ENCODE measurements around the gene FGGY.

Gene FGGY

GRCh38 chr1:59761443-59761842 is 464.5 kb downstream of the FGGY start:
- DNase-seq (ENCODE audit: low spot score) (no peak), ATAC-seq (ENCODE audit: low read depth) (peak; percentile 79)
- H3K9me3 ChIP-seq (ENCODE audit: severe bottlenecking), result no peaks in the 10 kb centered on the region
- TF ChIP-seq CTCF (IDR thresholded peaks at IDR 0.05; ENCODE audit: poor library complexity, severe bottlenecking), result no peak
- H3K4me3 ChIP-seq (ENCODE audit: severe bottlenecking), result no peak overlapping the region
- H3K27me3 ChIP-seq (ENCODE audit: insufficient read depth, poor library complexity, severe bottlenecking), result no peaks in the 10 kb centered on the region
- peaks cover 14% of the 10 kb centered on the region for H3K4me1 ChIP-seq (ENCODE audit: insufficient read depth, poor library complexity, severe bottlenecking)
- H3K36me3 ChIP-seq (ENCODE audit: low read depth), result no peaks in the 10 kb centered on the region
- peak overlapping the region; percentile 10 for H3K27ac ChIP-seq (ENCODE audit: poor library complexity, severe bottlenecking)

- Histone ChIP-seq H3K4me1 (ENCODE audit: insufficient read depth, poor library complexity, severe bottlenecking) (peaks cover 21% of the 10 kb centered on the region), H3K9me3 (ENCODE audit: severe bottlenecking) (no peaks in the 10 kb centered on the region), H3K27ac (ENCODE audit: poor library complexity, severe bottlenecking) (no peak overlapping the region), H3K36me3 (ENCODE audit: low read depth) (no peaks in the 10 kb centered on the region), H3K27me3 (ENCODE audit: insufficient read depth, poor library complexity, severe bottlenecking) (no peaks in the 10 kb centered on the region), H3K4me3 (ENCODE audit: severe bottlenecking) (no peak overlapping the region)
- no peak for DNase-seq (ENCODE audit: low spot score)
- TF ChIP-seq CTCF (IDR thresholded peaks at IDR 0.05; ENCODE audit: poor library complexity, severe bottlenecking), result no peak
- ATAC-seq (ENCODE audit: low read depth), result no peak
Observed at GRCh38 chr1:59763418-59763817, 466.5 kb downstream of the FGGY start.

GRCh38 chr1:59765011-59765730 is 468.3 kb downstream of the FGGY start:
- no peak overlapping the region for H3K4me3 ChIP-seq (ENCODE audit: severe bottlenecking)
- ATAC-seq (ENCODE audit: low read depth) (peak; percentile 80), DNase-seq (ENCODE audit: low spot score) (peak; percentile 62)
- no peaks in the 10 kb centered on the region for H3K36me3 ChIP-seq (ENCODE audit: low read depth)
- no peaks in the 10 kb centered on the region for H3K27me3 ChIP-seq (ENCODE audit: insufficient read depth, poor library complexity, severe bottlenecking)
- no peak for TF ChIP-seq CTCF (IDR thresholded peaks at IDR 0.05; ENCODE audit: poor library complexity, severe bottlenecking)
- peaks cover 19% of the 10 kb centered on the region for H3K4me1 ChIP-seq (ENCODE audit: insufficient read depth, poor library complexity, severe bottlenecking)
- peak overlapping the region; percentile 20 for H3K27ac ChIP-seq (ENCODE audit: poor library complexity, severe bottlenecking)
- no peaks in the 10 kb centered on the region for H3K9me3 ChIP-seq (ENCODE audit: severe bottlenecking)

- Histone ChIP-seq H3K9me3 (ENCODE audit: severe bottlenecking) (no peaks in the 10 kb centered on the region), H3K27ac (ENCODE audit: poor library complexity, severe bottlenecking) (no peak overlapping the region), H3K4me1 (ENCODE audit: insufficient read depth, poor library complexity, severe bottlenecking) (peaks cover 15% of the 10 kb centered on the region), H3K4me3 (ENCODE audit: severe bottlenecking) (no peak overlapping the region), H3K36me3 (ENCODE audit: low read depth) (no peaks in the 10 kb centered on the region), H3K27me3 (ENCODE audit: insufficient read depth, poor library complexity, severe bottlenecking) (no peaks in the 10 kb centered on the region)
- DNase-seq (ENCODE audit: low spot score), result no peak
- ATAC-seq (ENCODE audit: low read depth), result no peak
- no peak for TF ChIP-seq CTCF (IDR thresholded peaks at IDR 0.05; ENCODE audit: poor library complexity, severe bottlenecking)
Observed at GRCh38 chr1:59766227-59766855, 469.4 kb downstream of the FGGY start.

- ATAC-seq (ENCODE audit: low read depth) (no peak), DNase-seq (ENCODE audit: low spot score) (no peak)
- TF ChIP-seq CTCF (IDR thresholded peaks at IDR 0.05; ENCODE audit: poor library complexity, severe bottlenecking), result no peak
- no peaks in the 10 kb centered on the region for H3K9me3 ChIP-seq (ENCODE audit: severe bottlenecking)
- no peaks in the 10 kb centered on the region for H3K36me3 ChIP-seq (ENCODE audit: low read depth)
- no peaks in the 10 kb centered on the region for H3K27me3 ChIP-seq (ENCODE audit: insufficient read depth, poor library complexity, severe bottlenecking)
- peaks cover 11% of the 10 kb centered on the region for H3K4me1 ChIP-seq (ENCODE audit: insufficient read depth, poor library complexity, severe bottlenecking)
- no peak overlapping the region for H3K4me3 ChIP-seq (ENCODE audit: severe bottlenecking)
- no peak overlapping the region for H3K27ac ChIP-seq (ENCODE audit: poor library complexity, severe bottlenecking)
Observed at GRCh38 chr1:59767119-59767518, 470.2 kb downstream of the FGGY start.
